GM06990 (cell line): Measurements from ENCODE around the gene PIGU.

ENCODE experiments used
- DNase-seq: peaks from one replicate; pipeline ENCODE4 v3.0.0-alpha.2; 2011; ENCODE audit not compliant: insufficient read length; ENCODE audit errors: extremely low read depth
- H3K27me3 ChIP-seq: replicated peaks from 2 replicates; pipeline ENCODE4 v1.6.0; 2011; ENCODE audit warnings: low read length; ENCODE audit not compliant: control insufficient read depth, insufficient read depth
- H3K36me3 ChIP-seq: 2 replicates; pipeline ENCODE4 v1.5.1; 2011; ENCODE audit warnings: low read length; ENCODE audit not compliant: control insufficient read depth, insufficient read depth
- H3K4me3 ChIP-seq: replicated peaks from 2 replicates; pipeline ENCODE4 v1.5.1; 2011; ENCODE audit warnings: low read depth, mild to moderate bottlenecking, control low read depth, low read length
- CTCF ChIP-seq: IDR thresholded peaks from 2 replicates; pipeline ENCODE4 v1.5.1; 2011; ENCODE audit warnings: low read length, control low read depth, mild to moderate bottlenecking, inconsistent platforms; ENCODE audit not compliant: insufficient read depth, poor library complexity, severe bottlenecking

PIGU gene

DNA sequence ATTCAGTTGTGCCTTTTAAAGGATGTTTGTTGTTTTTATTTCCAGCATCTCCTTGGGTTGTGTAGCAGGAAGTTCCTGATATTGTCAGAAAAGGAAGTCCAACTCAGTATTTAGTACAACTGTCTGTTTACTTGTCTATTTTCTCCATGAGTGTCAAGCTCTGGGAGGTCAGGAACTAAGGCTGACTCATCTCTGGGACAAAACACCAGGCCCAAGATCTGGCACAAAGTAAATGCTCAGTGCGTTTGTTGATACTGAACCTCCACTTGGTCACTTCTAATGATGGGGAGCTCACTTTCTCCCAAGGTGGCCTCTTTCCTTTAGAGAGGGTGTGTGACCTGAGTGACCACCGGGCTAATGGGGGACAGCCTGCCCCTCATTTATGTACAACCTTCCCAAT, 12.6 kb upstream of the PIGU start:
- no peak for TF ChIP-seq CTCF
- Histone ChIP-seq H3K27me3 (no peaks in the 10 kb centered on the region), H3K36me3 (no peaks in the 10 kb centered on the region), H3K4me3 (no peak overlapping the region)
- no peak for DNase-seq

DNA sequence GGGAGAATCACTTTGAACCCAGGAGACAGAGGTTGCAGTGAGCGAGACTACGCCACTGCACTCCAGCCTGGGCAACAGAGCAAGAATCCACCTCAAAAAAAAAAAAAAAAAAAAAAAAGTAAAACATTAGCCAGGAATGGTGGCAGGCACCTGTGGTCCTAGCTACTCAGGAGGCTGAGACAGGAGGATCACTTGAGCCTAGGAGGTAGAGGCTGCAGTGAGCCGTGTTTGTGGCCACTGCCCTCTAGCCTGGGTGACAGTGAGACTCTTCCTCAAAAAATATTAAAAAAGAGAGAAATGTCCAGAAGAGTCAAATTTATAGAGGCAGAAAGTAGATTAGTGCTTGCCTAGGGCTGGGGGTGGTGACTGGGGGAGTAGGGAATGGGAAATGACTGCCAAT, 6.8 kb upstream of the PIGU start:
- Histone ChIP-seq H3K27me3 (no peaks in the 10 kb centered on the region), H3K4me3 (no peak overlapping the region), H3K36me3 (no peaks in the 10 kb centered on the region)
- no peak for DNase-seq
- no peak for TF ChIP-seq CTCF

DNA sequence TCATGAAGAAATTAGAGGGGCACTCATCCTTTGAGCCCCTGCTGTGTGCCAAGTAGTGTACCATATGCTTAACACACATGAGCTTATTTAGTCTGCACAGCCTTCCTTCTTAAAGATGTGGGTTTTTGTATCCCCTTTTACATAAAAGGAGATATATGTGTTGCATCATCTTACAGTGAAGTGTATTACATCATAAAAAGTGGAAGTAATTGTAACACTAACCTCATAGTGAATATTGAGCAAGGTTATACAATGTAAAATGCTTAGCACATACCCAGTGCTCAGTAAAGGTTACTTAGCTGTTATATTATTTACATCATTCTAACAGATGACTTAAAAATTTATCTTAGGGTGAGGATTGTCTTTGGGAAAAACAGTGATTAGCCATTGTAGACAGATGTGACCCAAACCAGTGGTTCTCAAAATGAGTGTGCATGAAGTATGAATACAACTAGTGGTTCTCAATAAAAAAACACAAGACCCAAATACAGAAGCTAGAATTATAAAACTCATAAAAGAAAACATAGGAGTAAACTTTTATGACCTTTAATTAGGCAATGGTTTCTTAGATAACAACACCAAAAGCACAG, 3.8 kb upstream of the PIGU start:
- DNase-seq: no peak
- TF ChIP-seq CTCF: no peak
- Histone ChIP-seq H3K36me3 (no peaks in the 10 kb centered on the region), H3K27me3 (no peaks in the 10 kb centered on the region), H3K4me3 (no peak overlapping the region)

- H3K27me3 ChIP-seq: no peaks in the 10 kb centered on the region
- no peak for TF ChIP-seq CTCF
- no peaks in the 10 kb centered on the region for H3K36me3 ChIP-seq
- DNase-seq: no peak
- peak overlapping the region; percentile 87 for H3K4me3 ChIP-seq
Observed at GRCh38 chr20:34675993-34676641, 775 bp downstream of the PIGU start.

DNA sequence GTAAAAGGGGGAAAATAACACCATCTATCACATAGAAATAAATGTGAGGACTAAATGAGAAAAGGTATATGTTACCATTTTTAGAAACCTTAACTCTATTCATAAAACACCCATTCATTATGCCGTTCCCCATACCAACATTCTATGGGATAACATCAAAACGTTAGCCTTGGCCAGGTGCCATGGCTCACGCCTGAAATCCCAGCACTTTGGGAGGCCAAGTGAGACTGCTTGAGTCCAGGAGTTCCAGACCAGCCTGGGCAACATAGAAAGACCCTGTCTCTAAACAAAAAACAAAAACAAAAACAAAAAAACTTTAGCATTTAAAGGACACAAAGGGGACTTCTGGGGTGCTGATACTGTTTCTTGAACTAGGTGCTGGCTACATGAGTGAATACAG, 1.3 kb downstream of the PIGU start:
- no peak for DNase-seq
- no peak for TF ChIP-seq CTCF
- H3K27me3 ChIP-seq: no peaks in the 10 kb centered on the region
- H3K4me3 ChIP-seq: no peak overlapping the region; the same call in 1 of the 2 replicates
- H3K36me3 ChIP-seq: no peaks in the 10 kb centered on the region
